ENCODE measurements around the gene AGBL4. TPM values are rescaled to one million over a fixed set of nuclear protein-coding genes. Genes with fewer than 3 reads are reported as not detected.

AGBL4 gene
- total RNA-seq, 3 donors from 2014 or later, result 0.46 to 0.57 TPM; not detected in 1

- Histone ChIP-seq H3K36me3 (ENCODE audit: low read depth) (no peaks in the 10 kb centered on the region), H3K4me3 (no peak overlapping the region), H3K9me3 (no peaks in the 10 kb centered on the region), H3K4me1 (ENCODE audit: low read depth) (peaks cover 13% of the 10 kb centered on the region)
- TF ChIP-seq CTCF (IDR thresholded peaks at IDR 0.05), result no peak
- ATAC-seq (peak; percentile 79), DNase-seq (no peak)
- intact Hi-C loops (cut with DNase I, micrococcal nuclease), result no loop called here
These were observed 1530.7 kb downstream of the AGBL4 start for GRCh38 chr1:48493041-48493440.

GRCh38 chr1:48492392-48492791 is 1531.4 kb downstream of the AGBL4 start:
- peaks cover 11% of the 10 kb centered on the region for H3K4me1 ChIP-seq (ENCODE audit: low read depth)
- H3K36me3 ChIP-seq (ENCODE audit: low read depth), result no peaks in the 10 kb centered on the region
- peak in 2 of 3 donors; percentile 78 to 80 for DNase-seq
- intact Hi-C loops (cut with DNase I, micrococcal nuclease), result no loop called here
- no peak for TF ChIP-seq CTCF (IDR thresholded peaks at IDR 0.05)
- ATAC-seq, result peak; percentile 81
- no peaks in the 10 kb centered on the region for H3K9me3 ChIP-seq
- H3K4me3 ChIP-seq, result no peak overlapping the region

GRCh38 chr1:48488721-48489120 is 1535.0 kb downstream of the AGBL4 start:
- no peak for TF ChIP-seq CTCF (IDR thresholded peaks at IDR 0.05)
- Histone ChIP-seq H3K9me3 (no peaks in the 10 kb centered on the region), H3K4me3 (no peak overlapping the region), H3K4me1 (ENCODE audit: low read depth) (peaks cover 7% of the 10 kb centered on the region), H3K36me3 (ENCODE audit: low read depth) (no peaks in the 10 kb centered on the region)
- no peak for ATAC-seq
- no peak for DNase-seq
- intact Hi-C loops (cut with DNase I, micrococcal nuclease), result no loop called here

Other genes with a start within 250 kb of the AGBL4 start
- 1 to 10 TPM in 1 of 3 donors, under 1 TPM in 2; 0.52 to 8.3 (median 0.82) TPM for gene ELAVL4, start 85.0 kb upstream of the AGBL4 start, total RNA-seq